Fibroblast of pulmonary artery (primary cell): ENCODE measurements around the gene NHLH2.

ENCODE experiments used
- DNase-seq: peaks from one replicate; pipeline ENCODE4 v3.0.0-alpha.2; 2010; ENCODE audit warnings: low read depth
- H3K4me3 ChIP-seq: replicated peaks from 2 replicates; pipeline ENCODE4 v1.5.1; 2011; ENCODE audit warnings: low read depth, mild to moderate bottlenecking, control low read depth, low read length, moderate library complexity
- CTCF ChIP-seq: IDR thresholded peaks from 2 replicates; pipeline ENCODE4 v1.5.1; 2011; ENCODE audit warnings: mild to moderate bottlenecking, control low read depth, low read length, inconsistent platforms; ENCODE audit errors: missing control alignments

The NHLH2 gene

DNA sequence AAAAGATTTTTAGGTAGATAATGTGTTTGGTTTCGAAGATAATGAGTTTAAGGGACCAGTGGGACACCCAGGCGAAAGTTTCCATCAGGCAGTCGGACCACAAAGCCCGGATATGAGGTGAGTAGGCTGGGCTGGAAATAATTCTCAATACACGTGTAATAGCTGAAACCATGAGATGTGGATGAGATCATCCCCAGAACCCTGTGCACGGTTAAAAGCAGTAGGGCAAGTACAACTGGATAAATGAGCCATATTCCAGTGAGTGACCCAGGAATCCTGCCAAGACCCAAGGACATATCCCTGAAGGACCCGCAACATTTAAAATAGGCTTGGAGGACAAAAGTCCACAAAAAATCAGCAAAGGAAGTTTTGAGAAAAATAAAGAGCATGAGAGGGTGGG, 21.5 kb upstream of the NHLH2 start:
- TF ChIP-seq CTCF, result no peak
- DNase-seq, result no peak
- no peak overlapping the region for H3K4me3 ChIP-seq

DNA sequence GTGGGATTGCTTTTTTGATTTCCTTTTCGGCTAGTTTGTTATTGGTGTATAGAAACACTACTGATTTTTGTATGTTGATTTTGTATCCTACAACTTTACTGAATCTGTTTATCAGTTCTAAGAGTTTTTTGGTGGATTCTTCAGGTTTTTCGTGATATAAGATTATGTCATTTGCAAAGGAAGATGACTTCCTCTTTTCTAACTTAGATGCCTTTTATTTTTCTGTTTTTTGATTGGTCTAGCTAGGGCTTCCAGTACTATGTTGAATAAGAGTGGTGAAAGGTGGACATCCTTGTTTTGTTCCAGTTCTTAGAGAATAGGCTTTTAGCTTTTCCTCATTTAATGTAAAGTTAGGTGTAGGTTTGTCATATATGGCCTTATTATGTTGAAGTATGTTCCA, 13.1 kb upstream of the NHLH2 start:
- H3K4me3 ChIP-seq, result no peak overlapping the region
- no peak for DNase-seq

GRCh38 chr1:115850937-115851336, 10.0 kb upstream of the NHLH2 start:
- H3K4me3 ChIP-seq, result no peak overlapping the region
- no peak for DNase-seq
- TF ChIP-seq CTCF, result no peak

More for the DNA sequence above, 13.1 kb upstream of the NHLH2 start:
- TF ChIP-seq CTCF, result no peak

DNA sequence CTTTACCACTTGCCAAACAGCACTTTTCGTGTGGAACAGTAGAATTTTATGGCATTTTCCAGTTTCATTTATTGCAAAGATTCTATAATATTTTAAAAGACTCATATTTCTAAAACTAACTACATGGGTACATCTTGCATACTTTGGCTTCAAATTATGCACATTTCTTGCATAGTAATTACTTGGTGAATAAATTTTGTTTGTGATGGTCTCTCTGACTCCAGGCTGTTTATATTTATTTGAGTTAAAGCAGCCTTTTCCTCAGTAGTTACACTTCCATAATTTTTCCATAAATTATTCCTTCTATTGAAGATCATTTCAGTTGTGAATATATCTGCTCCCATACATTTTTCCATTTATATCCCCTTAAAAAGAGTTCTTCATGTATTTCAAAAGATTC, 6.9 kb upstream of the NHLH2 start:
- no peak for DNase-seq
- no peak overlapping the region for H3K4me3 ChIP-seq

GRCh38 chr1:115842948-115843347, 2.0 kb upstream of the NHLH2 start:
- TF ChIP-seq CTCF, result no peak
- no peak for DNase-seq

More for the DNA sequence above, 6.9 kb upstream of the NHLH2 start:
- no peak for TF ChIP-seq CTCF

DNA sequence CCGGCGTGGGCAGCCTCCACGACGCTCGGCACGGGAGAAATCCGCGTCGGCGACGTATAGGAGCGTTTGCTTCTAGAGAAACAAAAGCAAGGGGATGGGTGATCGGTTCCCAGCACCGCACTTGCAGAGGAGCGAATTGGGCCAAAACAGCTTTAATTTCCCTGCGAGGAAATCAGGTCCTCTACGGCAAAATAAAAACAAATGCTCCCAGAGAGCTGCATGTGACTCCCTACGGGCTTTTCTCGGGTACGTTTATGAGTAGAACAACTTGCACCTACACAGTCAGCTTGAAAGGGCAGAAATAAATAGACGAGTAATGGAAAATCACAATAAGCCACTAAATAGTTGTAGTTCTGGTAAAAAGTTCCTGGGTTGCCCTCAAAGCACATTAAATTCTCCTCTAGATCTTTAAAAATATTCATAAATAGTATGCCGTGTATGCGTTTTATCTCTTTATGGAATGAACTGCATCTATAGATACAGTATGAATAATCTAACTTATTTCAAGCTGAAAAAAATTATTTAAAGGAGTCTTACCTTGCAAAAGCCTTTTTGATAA, 1.2 kb downstream of the NHLH2 start:
- DNase-seq, result no peak
- H3K4me3 ChIP-seq, result no peak overlapping the region
- TF ChIP-seq CTCF, result no peak

More at GRCh38 chr1:115842948-115843347, 2.0 kb upstream of the NHLH2 start:
- H3K4me3 ChIP-seq, result no peak overlapping the region

DNA sequence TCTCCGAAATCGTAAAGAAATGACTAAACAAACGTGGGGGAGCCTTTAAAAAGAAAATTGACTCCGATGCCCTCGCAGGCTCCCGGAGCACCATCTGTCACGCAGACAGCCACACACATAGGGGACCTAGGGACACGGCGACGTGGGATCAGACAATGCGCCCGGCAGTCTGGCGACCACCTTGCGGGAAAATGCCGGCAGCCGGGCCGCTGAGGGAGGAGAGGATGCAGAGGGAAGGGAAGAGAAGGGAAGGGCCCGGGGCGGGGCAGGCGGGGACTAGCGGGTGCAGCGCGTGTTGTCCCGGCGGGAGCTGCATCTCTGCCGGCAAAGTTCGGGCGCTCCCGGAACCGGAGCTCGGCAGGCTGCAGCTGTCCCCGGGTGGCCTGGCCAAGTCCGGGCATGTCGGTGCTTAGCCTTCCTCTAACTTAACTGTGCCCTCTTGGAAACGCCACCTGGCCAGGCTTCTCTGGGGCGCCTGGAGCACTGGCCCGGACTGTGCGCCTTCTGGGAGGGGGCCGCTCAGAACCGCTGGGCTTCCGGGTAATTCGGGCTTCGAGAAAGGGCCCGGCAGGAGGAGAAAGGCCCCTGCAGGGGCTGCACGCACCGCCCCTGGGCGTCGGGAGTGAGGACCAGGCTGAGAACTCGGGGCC, 1.8 kb downstream of the NHLH2 start:
- TF ChIP-seq CTCF, result no peak
- DNase-seq, result no peak
- H3K4me3 ChIP-seq, result no peak overlapping the region
